Activated T-helper 1 cell treated with Interleukin-2 at 50 U/mL for 16 hours (primary cell): ENCODE results near the gene SMIM10L2A.
"Not testable (repeated sequence)": the region's sequence is repeated elsewhere in the genome, so short reads cannot be mapped to it uniquely, and the experiment has no call there.

ENCODE experiments used
- DNase-seq: peaks from one replicate; pipeline ENCODE4 v3.0.0-alpha.2; 2020; ENCODE audit warnings: low read depth

The SMIM10L2A gene

DNA sequence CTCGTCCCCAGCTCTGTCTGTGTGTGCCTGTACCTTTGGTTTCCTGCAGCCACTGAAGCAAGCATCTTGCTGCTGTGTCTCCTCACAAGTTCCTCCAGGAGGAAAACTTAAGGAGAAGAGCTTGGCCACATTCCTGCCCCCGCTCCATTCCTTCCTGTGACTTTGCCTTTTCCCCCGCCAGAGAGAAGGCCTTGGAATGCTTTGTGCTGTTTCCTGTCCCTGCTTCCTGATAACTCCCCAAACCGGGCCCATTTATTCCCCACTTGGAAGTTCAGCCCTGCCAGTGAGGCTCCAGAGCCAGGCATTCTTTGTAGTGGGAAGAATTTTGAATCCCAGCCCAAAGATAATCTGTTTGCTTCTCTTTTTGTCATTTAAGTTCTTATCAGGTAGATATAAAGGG lies 33.1 kb downstream of the SMIM10L2A start:
- no peak for DNase-seq

DNA sequence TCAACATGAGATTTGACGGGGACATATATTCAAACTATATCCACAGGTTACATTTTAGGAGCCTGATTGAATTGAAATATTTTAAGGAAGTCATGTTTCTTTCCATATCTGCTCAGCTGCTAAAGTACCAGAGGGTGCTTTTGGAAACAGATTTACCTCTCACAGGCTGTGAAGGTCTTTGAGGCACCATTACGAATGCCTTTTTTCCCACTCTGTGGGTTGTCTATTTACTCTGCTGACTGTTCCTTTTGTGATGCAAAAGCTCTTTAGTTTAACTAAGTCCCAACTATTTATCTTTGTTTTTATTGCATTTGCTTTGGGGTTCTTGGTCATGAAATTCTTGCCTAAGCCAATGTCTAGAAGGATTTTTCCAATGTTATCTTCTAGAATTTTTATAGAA lies 40.0 kb downstream of the SMIM10L2A start:
- DNase-seq = not testable (repeated sequence)

DNA sequence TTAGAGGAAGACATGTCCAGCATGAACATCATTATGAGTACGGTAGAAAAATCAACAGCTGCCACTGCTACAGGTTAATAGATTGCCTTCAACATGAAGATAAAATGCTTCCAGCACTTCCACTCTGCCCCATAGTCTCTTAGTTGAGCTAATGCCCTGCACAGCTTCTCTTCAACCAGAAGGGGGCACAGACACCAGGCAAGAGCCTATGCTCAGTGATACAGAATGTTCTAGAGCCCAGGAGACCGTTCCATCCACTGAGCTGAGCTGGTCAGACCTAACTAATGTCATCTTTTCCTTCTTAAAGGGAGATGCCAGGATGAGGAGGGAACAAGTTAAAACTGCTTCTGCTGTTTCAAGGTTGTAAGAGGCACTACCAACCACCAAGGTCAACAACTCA lies 42.2 kb downstream of the SMIM10L2A start:
- DNase-seq = no peak

DNA sequence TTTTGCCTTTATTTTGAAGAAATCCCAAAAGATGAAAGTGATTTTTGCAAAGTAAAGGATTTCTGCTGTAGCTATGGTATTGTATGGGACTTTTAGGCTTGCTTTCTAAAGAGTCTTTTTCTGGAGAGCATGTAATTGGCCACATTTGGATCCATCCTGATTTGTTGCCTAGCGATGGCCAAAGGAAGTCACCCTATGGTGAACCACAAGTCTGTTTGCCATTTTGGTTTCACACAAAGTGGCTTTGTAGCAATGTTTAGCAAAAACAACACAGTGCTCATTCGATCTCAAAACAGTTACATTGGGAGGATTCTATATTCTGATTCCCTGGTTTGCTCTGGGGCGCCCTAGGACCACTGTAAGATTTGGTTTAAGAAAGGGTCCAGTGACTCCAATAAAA lies 54.6 kb downstream of the SMIM10L2A start:
- DNase-seq = no peak

DNA sequence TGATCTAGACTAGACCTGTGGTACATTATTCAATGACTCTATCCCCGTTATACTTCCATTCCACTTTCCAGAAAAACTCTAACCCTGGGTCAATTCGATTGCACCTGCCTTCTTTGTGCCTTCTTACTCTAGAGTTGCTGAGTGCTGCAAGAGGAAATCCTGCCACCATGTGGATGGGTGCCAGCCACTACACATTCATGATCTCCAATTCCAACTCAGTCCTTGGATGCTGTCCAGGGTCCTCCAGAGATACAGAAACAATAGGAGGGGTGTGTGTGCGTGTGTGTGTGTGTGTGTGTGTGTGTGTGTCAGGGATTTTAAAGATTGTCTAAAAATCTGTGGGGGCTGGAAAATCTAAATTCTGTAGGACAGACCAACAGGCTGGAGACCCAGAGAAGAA lies 55.8 kb downstream of the SMIM10L2A start:
- DNase-seq = peak; percentile 20
